K562 (cell line): ENCODE measurements around the gene PRELID3B. TPM values are rescaled to one million over a fixed set of nuclear protein-coding genes. Genes with fewer than 3 reads are reported as not detected.

Experiments
- ATAC-seq: fragments of 200-7000 bp; cut with Tn5 transposase; 3 replicates; pipeline ENCODE4 v1.9.1; 2020; ENCODE audit warnings: moderate library complexity
- BruUV-seq: library from RNA; stranded (reverse); fragments of 400-500 nt; replicated peaks from 2 replicates; lab custom pipeline; 2021; lab: Mats Ljungman, UMichigan
- CTCF ChIA-PET: fragments of 300-600 bp; formaldehyde crosslinking; extraction: SDS; loops from one replicate; lab custom pipeline; 2021; ENCODE audit warnings: low intra/inter-chr PET ratio; lab: Yijun Ruan, JAX
- POLR2A ChIA-PET: fragments of 300-600, 350-650 bp; sonication (Branson Sonifier 250); formaldehyde crosslinking; extraction: SDS; loops from one replicate; lab custom pipeline; 2021; ENCODE audit warnings: antibody characterized with exemption, inconsistent platforms; lab: Yijun Ruan, JAX
- DNase-seq, 4 experiments: peaks; one replicate each; pipeline versions ENCODE4 v3.0.0 to v3.0.0-alpha.2; 2011 to 2018; ENCODE audit warnings: low spot score in 3 of 4, mixed read lengths in 3 of 4; ENCODE audit errors: extremely low read depth in 1 of 4
- FAIRE-seq: peaks from 2 replicates; lab custom pipeline; 2011; peaks lifted over from hg19 to GRCh38; lab: Jason Lieb, UNC
- H2AFZ ChIP-seq: 2 replicates; pipeline ENCODE4 v1.6.0; 2011; ENCODE audit warnings: low read depth, low read length, control low read depth, inconsistent platforms
- H3K27ac ChIP-seq: fragments of 200-600 bp; 3 replicates; pipeline ENCODE4 v1.8.0; 2011; ENCODE audit warnings: low read depth, mild to moderate bottlenecking, control low read depth, inconsistent platforms, low read length, moderate library complexity, mixed read lengths; ENCODE audit errors: extremely low read depth
- H3K27me3 ChIP-seq, 2 experiments: fragments of 300-600 bp in 1 of 2; 2 replicates in 1 of 2; 3 replicates in 1 of 2; pipeline versions ENCODE4 v1.6.0 to v1.8.0; 2011; ENCODE audit warnings: inconsistent platforms in 2 of 2, low read length in 2 of 2, mild to moderate bottlenecking in 1 of 2, mixed read lengths in 1 of 2, moderate library complexity in 1 of 2; ENCODE audit not compliant: control insufficient read depth in 2 of 2, insufficient read depth in 2 of 2
- H3K36me3 ChIP-seq: fragments of 300-600 bp; 3 replicates; pipeline ENCODE4 v1.8.0; 2011; ENCODE audit warnings: mild to moderate bottlenecking, low read length, inconsistent platforms; ENCODE audit not compliant: control insufficient read depth, insufficient read depth
- H3K4me1 ChIP-seq, 2 experiments: fragments of 200-600 bp in 1 of 2; replicated peaks in 1 of 2; 2 replicates in 1 of 2; 3 replicates in 1 of 2; pipeline versions ENCODE4 v1.5.1 to v1.8.0; 2011; ENCODE audit warnings: inconsistent platforms in 2 of 2, low read length in 2 of 2, mild to moderate bottlenecking in 1 of 2, mixed read lengths in 1 of 2, moderate library complexity in 1 of 2; ENCODE audit not compliant: control insufficient read depth in 2 of 2, insufficient read depth in 2 of 2
- H3K4me2 ChIP-seq: 2 replicates; pipeline ENCODE4 v1.6.1; 2011; ENCODE audit warnings: low read length, control low read depth, inconsistent platforms, mixed read lengths; ENCODE audit not compliant: insufficient read depth
- H3K4me3 ChIP-seq: fragments of 200-600 bp; sonication (generic), shearing (Covaris generic); 2 replicates; pipeline ENCODE4 v1.5.1; 2016; ENCODE audit warnings: control low read depth, inconsistent platforms
- H3K79me2 ChIP-seq: fragments of 200-600 bp; 3 replicates; pipeline ENCODE4 v1.8.0; 2011; ENCODE audit warnings: low read length, inconsistent platforms; ENCODE audit not compliant: control insufficient read depth, insufficient read depth
- H3K9ac ChIP-seq, 2 experiments: 2 replicates each; pipeline versions ENCODE4 v1.6.0 to v1.6.1; 2011; ENCODE audit warnings: low read depth in 2 of 2, low read length in 2 of 2, control low read depth in 1 of 2, inconsistent platforms in 1 of 2, mild to moderate bottlenecking in 1 of 2, mixed read lengths in 1 of 2; ENCODE audit not compliant: insufficient read depth in 1 of 2
- H3K9me1 ChIP-seq: one replicate; pipeline ENCODE4 v1.6.0; 2011; ENCODE audit warnings: inconsistent platforms, mild to moderate bottlenecking, low read length, moderate library complexity; ENCODE audit not compliant: control insufficient read depth, insufficient read depth
- H3K9me3 ChIP-seq: replicated peaks from 2 replicates; pipeline ENCODE4 v1.5.1; 2011; ENCODE audit warnings: low read depth, low read length, inconsistent platforms; ENCODE audit not compliant: control insufficient read depth, insufficient read depth
- H4K20me1 ChIP-seq: replicated peaks from 2 replicates; pipeline ENCODE4 v1.6.1; 2011; ENCODE audit warnings: low read length, inconsistent platforms, mixed read lengths; ENCODE audit not compliant: control insufficient read depth, insufficient read depth
- DMBX1 ChIP-seq: fragments of 250-450 bp; sonication (Bioruptor Pico); IDR thresholded peaks from 2 replicates; pipeline ENCODE4 v1.8.0; 2022; ENCODE audit warnings: inconsistent platforms, mild to moderate bottlenecking, moderate library complexity, borderline replicate concordance
- FOSL1 ChIP-seq: fragments of 200-800 bp; sonication (Bioruptor generic); conservative IDR thresholded peaks from 2 replicates; pipeline ENCODE4 v1.6.1; 2016; ENCODE audit warnings: missing genetic modification characterization, missing compliant biosample characterization
- GATAD2B ChIP-seq: fragments of 450-650 bp; IDR thresholded peaks from 2 replicates; pipeline ENCODE4 v1.6.1; 2017; ENCODE audit warnings: mild to moderate bottlenecking, borderline replicate concordance
- ILF3 ChIP-seq: fragments of 450-650 bp; IDR thresholded peaks from 2 replicates; pipeline ENCODE4 v1.6.1; 2018; ENCODE audit warnings: antibody characterized with exemption, mild to moderate bottlenecking, moderate library complexity, borderline replicate concordance
- POLR2AphosphoS5 ChIP-seq: IDR thresholded peaks from 2 replicates; pipeline ENCODE4 v1.6.1; 2011; ENCODE audit warnings: mild to moderate bottlenecking, low read depth, low read length, moderate library complexity; ENCODE audit not compliant: control insufficient read depth, insufficient read depth
- POLR2G ChIP-seq: fragments of 200-400 bp; formaldehyde crosslinking; IDR thresholded peaks from 2 replicates; pipeline ENCODE4 v1.6.1; 2017; ENCODE audit warnings: low read depth, mild to moderate bottlenecking, antibody characterized with exemption, low read length, moderate library complexity
- RBFOX2 ChIP-seq: fragments of 200-400 bp; formaldehyde crosslinking; IDR thresholded peaks from 2 replicates; pipeline ENCODE4 v1.6.1; 2017; ENCODE audit warnings: low read depth, mild to moderate bottlenecking, low read length, moderate library complexity
- RUNX1 ChIP-seq: sonication (generic); IDR thresholded peaks from 2 replicates; pipeline ENCODE4 v1.6.1; 2016; ENCODE audit warnings: antibody characterized with exemption, low read depth
- SUPT5H ChIP-seq: fragments of 450-650 bp; IDR thresholded peaks from 2 replicates; pipeline ENCODE4 v1.6.1; 2016
- TBL1XR1 ChIP-seq, 2 experiments: IDR thresholded peaks; 2 replicates each; pipeline ENCODE4 v1.6.1; 2012; ENCODE audit warnings: improper control_type of control experiment in 2 of 2, low read length in 2 of 2, mild to moderate bottlenecking in 1 of 2
- TCF7L2 ChIP-seq: fragments of 150-350 bp; IDR thresholded peaks from 2 replicates; pipeline ENCODE4 v1.6.1; 2016; ENCODE audit warnings: low read depth, mild to moderate bottlenecking, low read length, moderate library complexity
- WGBS: fragments of 100-300 bp; shearing (Covaris generic); methylation state at CpG from one replicate; pipeline ENCODE4 v1.1.6; 2016; ENCODE audit warnings: low coverage, mixed read lengths; ENCODE audit not compliant: insufficient coverage; ENCODE audit errors: missing lambda C conversion rate; 5-methylcytosine and 5-hydroxymethylcytosine counted together
- in situ Hi-C: fragments of 300-500 bp; cut with MboI; formaldehyde crosslinking; loops from 4 replicates; pipeline ENCODE4 v1.15.0; 2018; ENCODE audit warnings: inconsistent platforms, mixed read lengths
- intact Hi-C: fragments of 100-400 bp; cut with micrococcal nuclease; formaldehyde crosslinking; loops from 2 replicates; pipeline ENCODE4 v1.14.2; 2022
- polyA plus RNA-seq, 8 experiments: library from polyadenylated mRNA; depleted of rRNA in 4 of 8; stranded (reverse) in 5 of 8; unstranded in 3 of 8; fragments of >200 nt; fragmentation: Nextera tagmentation in 2 of 8; fragmentation: Illumina TruSeq in 1 of 8; extraction: Ambion mirVana in 2 of 8; extraction: Trizol in 1 of 8; gene quantifications; 2 replicates each; pipeline versions ENCODE4 v1.2.1 to v1.2.3, GENCODE V29; 2011 to 2014; ENCODE audit warnings: inconsistent platforms in 1 of 8, missing spikeins in 1 of 8
- total RNA-seq, 7 experiments: library from RNA; depleted of rRNA in 6 of 7; stranded (reverse); fragments of >200 nt in 6 of 7; fragmentation: Illumina TruSeq in 2 of 7; extraction: Trizol in 2 of 7; gene quantifications; 2 replicates each; pipeline versions ENCODE4 v1.2.1 to v1.2.3, GENCODE V29; 2011 to 2021; ENCODE audit warnings: low replicate concordance in 1 of 7
- TF ChIP-seq, protein P1 (sequence below): fragments of 250-450 bp; sonication (Bioruptor Pico); IDR thresholded peaks from 2 replicates; pipeline ENCODE4 v1.4.0; 2020; ENCODE audit warnings: mild to moderate bottlenecking, moderate library complexity

Gene PRELID3B
- total and polyA plus RNA-seq, 9 of the 15 experiments (the other 6 are each of a cell fraction or from before 2014, with no cell fraction given), result 77.0 to 186 (median 101) TPM

DNA sequence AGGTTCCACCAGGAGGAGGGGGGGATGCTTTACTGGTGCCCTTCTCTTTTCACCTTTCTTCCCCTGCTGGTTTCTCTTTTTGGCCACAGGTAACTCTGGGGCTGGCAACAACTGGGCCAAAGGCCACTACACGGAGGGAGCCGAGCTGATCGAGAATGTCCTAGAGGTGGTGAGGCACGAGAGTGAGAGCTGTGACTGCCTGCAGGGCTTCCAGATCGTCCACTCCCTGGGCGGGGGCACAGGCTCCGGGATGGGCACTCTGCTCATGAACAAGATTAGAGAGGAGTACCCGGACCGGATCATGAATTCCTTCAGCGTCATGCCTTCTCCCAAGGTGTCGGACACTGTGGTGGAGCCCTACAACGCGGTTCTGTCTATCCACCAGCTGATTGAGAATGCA is 19.0 kb downstream of the PRELID3B start (continued):
- no peak for TF ChIP-seq ILF3
- TF ChIP-seq TBL1XR1 (IDR thresholded peaks at IDR 0.05; ENCODE audit: low read length in 2 of 2), result no peak
- TF ChIP-seq, protein P1, sequence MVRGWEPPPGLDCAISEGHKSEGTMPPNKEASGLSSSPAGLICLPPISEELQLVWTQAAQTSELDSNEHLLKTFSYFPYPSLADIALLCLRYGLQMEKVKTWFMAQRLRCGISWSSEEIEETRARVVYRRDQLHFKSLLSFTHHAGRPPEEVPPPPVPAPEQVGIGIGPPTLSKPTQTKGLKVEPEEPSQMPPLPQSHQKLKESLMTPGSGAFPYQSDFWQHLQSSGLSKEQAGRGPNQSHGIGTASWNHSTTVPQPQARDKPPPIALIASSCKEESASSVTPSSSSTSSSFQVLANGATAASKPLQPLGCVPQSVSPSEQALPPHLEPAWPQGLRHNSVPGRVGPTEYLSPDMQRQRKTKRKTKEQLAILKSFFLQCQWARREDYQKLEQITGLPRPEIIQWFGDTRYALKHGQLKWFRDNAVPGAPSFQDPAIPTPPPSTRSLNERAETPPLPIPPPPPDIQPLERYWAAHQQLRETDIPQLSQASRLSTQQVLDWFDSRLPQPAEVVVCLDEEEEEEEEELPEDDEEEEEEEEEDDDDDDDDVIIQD (CRISPR knock-in tag), result no peak
- TF ChIP-seq FOSL1 (tag), result no peak
- no peak for TF ChIP-seq GATAD2B
- no peak for TF ChIP-seq RUNX1
- no peak for TF ChIP-seq TCF7L2

DNA sequence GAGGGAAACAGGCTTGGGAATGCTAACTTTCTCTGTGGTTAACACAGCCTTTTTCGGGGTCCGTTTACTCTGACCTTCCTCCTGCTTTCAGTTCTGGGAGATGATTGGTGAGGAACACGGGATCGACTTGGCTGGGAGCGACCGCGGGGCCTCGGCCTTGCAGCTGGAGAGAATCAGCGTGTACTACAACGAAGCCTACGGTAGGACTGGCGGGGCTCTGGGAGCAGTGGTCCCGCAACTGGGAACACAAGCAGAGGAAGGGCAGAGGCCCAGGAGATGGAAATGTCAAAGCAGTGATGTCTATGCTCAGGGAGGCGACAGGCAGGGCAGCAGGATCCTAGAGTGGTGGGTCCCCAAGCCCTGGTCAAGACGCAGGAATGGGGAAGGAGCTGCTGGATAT is 19.8 kb downstream of the PRELID3B start:
- DNase-seq, result no peak
- H3K4me3 ChIP-seq, result no peak overlapping the region
- H3K9me1 ChIP-seq, result no peaks in the 10 kb centered on the region
- peaks cover 85% of the 10 kb centered on the region for H3K79me2 ChIP-seq
- BruUV-seq, result no TSS peak
- no peak overlapping the region for H3K4me2 ChIP-seq
- H3K9me3 ChIP-seq, result no peaks in the 10 kb centered on the region
- H3K9ac ChIP-seq, result peak overlapping the region in 1 of 2 experiments; percentile 70; a peak in 1 of 4 replicates
- H3K27ac ChIP-seq, result peak overlapping the region; percentile 96; the same call in 2 of the 3 replicates
- TF ChIP-seq RBFOX2, result peak; percentile 43; the same call in 1 of the 2 replicates
- peak; percentile 51; the same call in 1 of the 2 replicates for TF ChIP-seq POLR2G
- TF ChIP-seq DMBX1 (CRISPR knock-in tag), result no peak
- TF ChIP-seq SUPT5H, result peak; percentile 20; the same call in 1 of the 2 replicates
- TF ChIP-seq POLR2AphosphoS5, result 0 out of 2 replicates have a peak, but pooled peaks have one; percentile 12
- POLR2A ChIA-PET, result interaction anchor here (0.6 to 4.5 kb wide), 6 partner anchors 8 to 37 kb away, joined by 3 to 31 read pairs (median 4); partner anchors contain the start of gene ATP5F1E
- peaks cover 64% of the 10 kb centered on the region for H3K36me3 ChIP-seq
- 92% methylated on average over 15 of the region's 15 CpGs for WGBS
- in situ Hi-C loops (no loop called here), intact Hi-C loops (no loop called here)
- no peak for FAIRE-seq
- no peak overlapping the region for H2AFZ ChIP-seq
- no peak for ATAC-seq
- no peaks in the 10 kb centered on the region for H3K27me3 ChIP-seq
- H3K4me1 ChIP-seq, result peaks cover 35 to 40% of the 10 kb centered on the region in 2 experiments
- CTCF ChIA-PET, result no interaction called here
- H4K20me1 ChIP-seq, result no peaks in the 10 kb centered on the region; the same call in 1 of the 2 replicates
